Activated CD4-positive, alpha-beta T cell treated with anti-CD3 and anti-CD28 coated beads, Interleukin-2, Interleukin-6, amounts not matched to agents 100 ng/mL and 50 ng/mL, durations not matched to agents 16 hours and 8 hours (primary cell): ENCODE results near the gene ATF6.

ENCODE experiments used
- DNase-seq: peaks from one replicate; pipeline ENCODE4 v3.0.0-alpha.2; 2020

The ATF6 gene

GRCh38 chr1:161981735-161982506 is 215.8 kb downstream of the ATF6 start:
- no peak for DNase-seq

- DNase-seq = no peak
These were observed 216.4 kb downstream of the ATF6 start for GRCh38 chr1:161982507-161982895.

GRCh38 chr1:161982917-161983316 is 216.8 kb downstream of the ATF6 start:
- no peak for DNase-seq

- DNase-seq = no peak
These were observed 217.6 kb downstream of the ATF6 start for GRCh38 chr1:161983725-161984124.

GRCh38 chr1:161985301-161985822 is 219.2 kb downstream of the ATF6 start:
- DNase-seq = no peak

- no peak for DNase-seq
These were observed 220.2 kb downstream of the ATF6 start for GRCh38 chr1:161986328-161986727.

GRCh38 chr1:161987303-161987702 is 221.2 kb downstream of the ATF6 start:
- no peak for DNase-seq

GRCh38 chr1:161987872-161988271 is 221.8 kb downstream of the ATF6 start:
- DNase-seq = no peak

- no peak for DNase-seq
These were observed 222.3 kb downstream of the ATF6 start for GRCh38 chr1:161988413-161988812.

- DNase-seq = no peak
These were observed 223.0 kb downstream of the ATF6 start for GRCh38 chr1:161989108-161989507.

- DNase-seq = no peak
These were observed 223.7 kb downstream of the ATF6 start for GRCh38 chr1:161989786-161990185.

- no peak for DNase-seq
These were observed 227.5 kb downstream of the ATF6 start for GRCh38 chr1:161993576-161993975.

GRCh38 chr1:161994175-161994668 is 228.1 kb downstream of the ATF6 start:
- DNase-seq = no peak

- no peak for DNase-seq
These were observed 231.0 kb downstream of the ATF6 start for GRCh38 chr1:161997152-161997551.

GRCh38 chr1:161998811-161999210 is 232.7 kb downstream of the ATF6 start:
- DNase-seq = no peak

GRCh38 chr1:161999301-162000052 is 233.4 kb downstream of the ATF6 start:
- no peak for DNase-seq

- no peak for DNase-seq
These were observed 233.9 kb downstream of the ATF6 start for GRCh38 chr1:162000053-162000420.

- DNase-seq = no peak
These were observed 237.1 kb downstream of the ATF6 start for GRCh38 chr1:162003061-162003829.

- no peak for DNase-seq
These were observed 237.7 kb downstream of the ATF6 start for GRCh38 chr1:162003830-162004215.

- no peak for DNase-seq
These were observed 238.4 kb downstream of the ATF6 start for GRCh38 chr1:162004441-162004950.

GRCh38 chr1:162006081-162006480 is 240.0 kb downstream of the ATF6 start:
- no peak for DNase-seq

- no peak for DNase-seq
These were observed 241.3 kb downstream of the ATF6 start for GRCh38 chr1:162007466-162007865.

GRCh38 chr1:162008799-162009198 is 242.7 kb downstream of the ATF6 start:
- no peak for DNase-seq
